PFSK-1 (cell line): Measurements from ENCODE around the gene AFAP1L2.

ENCODE experiments used
- FOXP2 ChIP-seq: optimal IDR thresholded peaks from 2 replicates; pipeline ENCODE3; 2011; ENCODE audit warnings: borderline replicate concordance, control low read depth, inconsistent platforms; ENCODE audit not compliant: insufficient read depth; ENCODE audit errors: extremely low read length, extremely low read depth
- POLR2AphosphoS5 ChIP-seq: IDR thresholded peaks from 2 replicates; pipeline ENCODE4 v1.6.1; 2012; ENCODE audit warnings: low read depth, mild to moderate bottlenecking, control low read depth, low read length, moderate library complexity
- REST ChIP-seq, 2 experiments: IDR thresholded peaks; 2 replicates each; pipeline versions ENCODE4 v1.6.1 to v1.8.0; 2011 to 2012; ENCODE audit warnings: low read depth in 2 of 2, low read length in 2 of 2, control low read depth in 1 of 2, inconsistent platforms in 1 of 2, mild to moderate bottlenecking in 1 of 2, moderate library complexity in 1 of 2; ENCODE audit not compliant: insufficient read depth in 1 of 2
- SIN3A ChIP-seq: IDR thresholded peaks from 2 replicates; pipeline ENCODE4 v1.6.1; 2012; ENCODE audit warnings: mild to moderate bottlenecking, low read length, moderate library complexity, borderline replicate concordance; ENCODE audit not compliant: insufficient read depth
- TAF1 ChIP-seq: IDR thresholded peaks from 2 replicates; pipeline ENCODE4 v1.6.1; 2012; ENCODE audit warnings: low read length, control low read depth, borderline replicate concordance; ENCODE audit not compliant: insufficient read depth

AFAP1L2 gene

GRCh38 chr10:114384601-114385000 is 19.7 kb downstream of the AFAP1L2 start:
- TF ChIP-seq TAF1: no peak
- no peak for TF ChIP-seq FOXP2
- no peak for TF ChIP-seq SIN3A
- no peak for TF ChIP-seq REST (IDR thresholded peaks at IDR 0.05; ENCODE audit: insufficient read depth in 1 of 2, low read depth in 2 of 2, low read length in 2 of 2)
- TF ChIP-seq POLR2AphosphoS5: no peak

GRCh38 chr10:114384181-114384580 is 20.1 kb downstream of the AFAP1L2 start:
- no peak for TF ChIP-seq TAF1
- TF ChIP-seq POLR2AphosphoS5: no peak
- no peak for TF ChIP-seq REST (IDR thresholded peaks at IDR 0.05; ENCODE audit: insufficient read depth in 1 of 2, low read depth in 2 of 2, low read length in 2 of 2)
- TF ChIP-seq SIN3A: no peak
- TF ChIP-seq FOXP2: no peak

- TF ChIP-seq FOXP2: no peak
- TF ChIP-seq TAF1: no peak
- no peak for TF ChIP-seq POLR2AphosphoS5
- TF ChIP-seq REST (IDR thresholded peaks at IDR 0.05; ENCODE audit: insufficient read depth in 1 of 2, low read depth in 2 of 2, low read length in 2 of 2): no peak
- no peak for TF ChIP-seq SIN3A
These were observed 23.5 kb downstream of the AFAP1L2 start for GRCh38 chr10:114380797-114381196.

GRCh38 chr10:114380060-114380459 is 24.2 kb downstream of the AFAP1L2 start:
- no peak for TF ChIP-seq REST (IDR thresholded peaks at IDR 0.05; ENCODE audit: insufficient read depth in 1 of 2, low read depth in 2 of 2, low read length in 2 of 2)
- no peak for TF ChIP-seq POLR2AphosphoS5
- no peak for TF ChIP-seq FOXP2
- no peak for TF ChIP-seq SIN3A
- TF ChIP-seq TAF1: no peak

GRCh38 chr10:114379631-114380041 is 24.7 kb downstream of the AFAP1L2 start:
- no peak for TF ChIP-seq FOXP2
- no peak for TF ChIP-seq POLR2AphosphoS5
- TF ChIP-seq SIN3A: no peak
- TF ChIP-seq REST (IDR thresholded peaks at IDR 0.05; ENCODE audit: insufficient read depth in 1 of 2, low read depth in 2 of 2, low read length in 2 of 2): no peak
